ENCODE measurements around the gene CPNE7.

CPNE7 gene

DNA sequence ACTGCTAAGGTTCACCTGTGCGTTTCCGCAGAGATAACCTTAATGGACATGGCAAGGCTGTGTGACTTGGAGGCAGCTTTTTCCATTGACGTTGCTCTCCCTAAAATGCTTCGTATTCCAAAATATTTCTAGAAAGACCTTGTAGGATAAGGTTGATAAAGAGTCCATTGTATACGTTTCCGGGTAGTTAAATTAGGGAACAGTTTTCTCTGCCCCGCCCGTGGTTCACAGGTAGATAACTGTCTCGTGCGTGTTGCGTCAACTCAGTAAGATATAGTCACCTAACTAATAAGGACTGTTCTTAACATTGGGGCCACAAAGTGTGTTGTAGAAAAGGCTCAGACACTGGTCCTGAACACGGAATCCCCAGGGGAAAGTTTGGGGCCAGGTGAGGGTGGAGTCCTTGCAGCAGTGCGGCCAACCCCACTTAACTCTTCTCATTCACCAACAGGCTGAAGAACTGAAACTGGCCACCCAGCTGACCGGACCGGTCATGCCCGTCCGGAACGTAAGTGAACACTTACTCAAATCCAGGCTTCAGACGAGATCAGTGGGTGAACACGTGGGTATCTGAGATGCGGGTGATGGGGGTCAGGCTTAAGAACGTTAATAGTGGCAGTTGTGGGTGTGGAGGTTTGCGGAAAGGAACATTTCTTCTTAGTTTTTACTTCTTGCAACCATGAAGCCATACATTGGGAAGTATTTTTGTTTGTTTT is 13.5 kb upstream of the CPNE7 start:
- peak overlapping the region; percentile 93 for H3K27ac ChIP-seq
- no peak for TF ChIP-seq ZFX (IDR thresholded peaks at IDR 0.05; ENCODE audit: borderline replicate concordance)
- TF ChIP-seq, protein P1, sequence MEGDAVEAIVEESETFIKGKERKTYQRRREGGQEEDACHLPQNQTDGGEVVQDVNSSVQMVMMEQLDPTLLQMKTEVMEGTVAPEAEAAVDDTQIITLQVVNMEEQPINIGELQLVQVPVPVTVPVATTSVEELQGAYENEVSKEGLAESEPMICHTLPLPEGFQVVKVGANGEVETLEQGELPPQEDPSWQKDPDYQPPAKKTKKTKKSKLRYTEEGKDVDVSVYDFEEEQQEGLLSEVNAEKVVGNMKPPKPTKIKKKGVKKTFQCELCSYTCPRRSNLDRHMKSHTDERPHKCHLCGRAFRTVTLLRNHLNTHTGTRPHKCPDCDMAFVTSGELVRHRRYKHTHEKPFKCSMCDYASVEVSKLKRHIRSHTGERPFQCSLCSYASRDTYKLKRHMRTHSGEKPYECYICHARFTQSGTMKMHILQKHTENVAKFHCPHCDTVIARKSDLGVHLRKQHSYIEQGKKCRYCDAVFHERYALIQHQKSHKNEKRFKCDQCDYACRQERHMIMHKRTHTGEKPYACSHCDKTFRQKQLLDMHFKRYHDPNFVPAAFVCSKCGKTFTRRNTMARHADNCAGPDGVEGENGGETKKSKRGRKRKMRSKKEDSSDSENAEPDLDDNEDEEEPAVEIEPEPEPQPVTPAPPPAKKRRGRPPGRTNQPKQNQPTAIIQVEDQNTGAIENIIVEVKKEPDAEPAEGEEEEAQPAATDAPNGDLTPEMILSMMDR (IDR thresholded peaks at IDR 0.05) = no peak

DNA sequence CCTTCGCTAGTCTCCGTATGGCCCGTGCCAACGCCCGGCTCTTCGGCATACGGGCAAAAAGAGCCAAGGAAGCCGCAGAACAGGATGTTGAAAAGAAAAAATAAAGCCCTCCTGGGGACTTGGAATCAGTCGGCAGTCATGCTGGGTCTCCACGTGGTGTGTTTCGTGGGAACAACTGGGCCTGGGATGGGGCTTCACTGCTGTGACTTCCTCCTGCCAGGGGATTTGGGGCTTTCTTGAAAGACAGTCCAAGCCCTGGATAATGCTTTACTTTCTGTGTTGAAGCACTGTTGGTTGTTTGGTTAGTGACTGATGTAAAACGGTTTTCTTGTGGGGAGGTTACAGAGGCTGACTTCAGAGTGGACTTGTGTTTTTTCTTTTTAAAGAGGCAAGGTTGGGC is 12.6 kb upstream of the CPNE7 start:
- H3K27ac ChIP-seq = peak overlapping the region; percentile 93

GRCh38 chr16:89563639-89564392 is 11.7 kb upstream of the CPNE7 start:
- peak overlapping the region; percentile 93 for H3K27ac ChIP-seq
- no peak for TF ChIP-seq ZFX (IDR thresholded peaks at IDR 0.05; ENCODE audit: borderline replicate concordance)
- TF ChIP-seq, protein P1 (IDR thresholded peaks at IDR 0.05) = no peak

More for the DNA sequence above, 12.6 kb upstream of the CPNE7 start:
- TF ChIP-seq ZFX (IDR thresholded peaks at IDR 0.05; ENCODE audit: borderline replicate concordance) = no peak
- TF ChIP-seq, protein P1 (IDR thresholded peaks at IDR 0.05) = no peak

DNA sequence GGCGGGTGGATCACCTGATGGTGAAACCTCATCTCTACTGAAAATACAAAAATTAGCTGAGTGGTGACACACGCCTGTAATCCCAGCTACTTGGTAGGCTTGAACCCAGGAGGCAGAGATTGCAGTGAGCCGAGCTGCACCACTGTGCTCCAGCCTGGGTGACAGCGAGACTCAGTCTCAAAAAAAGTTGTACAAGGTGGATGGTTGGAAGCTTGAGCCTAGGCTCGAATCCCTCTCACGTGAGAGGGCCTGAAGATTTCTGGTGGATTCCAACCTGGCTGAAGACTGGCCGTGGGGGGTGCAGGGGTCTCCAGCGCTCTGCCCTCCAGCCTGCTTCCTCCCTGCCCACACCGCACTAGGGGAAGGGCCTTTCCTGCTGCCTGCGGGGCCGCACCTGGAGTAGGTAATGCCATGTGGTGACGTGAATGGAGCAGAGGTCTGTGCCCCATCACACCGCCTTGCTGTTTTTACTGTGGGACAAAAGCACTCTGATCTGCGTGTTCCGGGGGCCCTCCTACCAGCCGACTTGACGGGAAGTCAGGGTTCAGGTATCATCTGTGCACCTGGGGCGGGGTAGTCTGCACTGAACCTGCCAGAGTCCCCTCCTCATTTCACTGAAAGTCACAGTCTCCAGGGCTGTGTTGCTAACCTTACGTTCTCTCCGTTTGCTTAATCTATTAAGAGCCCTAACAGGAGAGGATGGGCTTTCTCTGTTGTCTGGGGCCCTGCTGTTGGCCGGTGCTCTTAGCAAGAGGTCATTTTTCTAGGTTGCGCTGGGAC is 10.9 kb upstream of the CPNE7 start:
- TF ChIP-seq ZFX (IDR thresholded peaks at IDR 0.05; ENCODE audit: borderline replicate concordance) = no peak
- TF ChIP-seq, protein P1 (IDR thresholded peaks at IDR 0.05) = no peak
- H3K27ac ChIP-seq = peak overlapping the region; percentile 93

GRCh38 chr16:89565256-89565505 is 10.4 kb upstream of the CPNE7 start:
- H3K27ac ChIP-seq = peak overlapping the region; percentile 93
- TF ChIP-seq, protein P1 (IDR thresholded peaks at IDR 0.05) = no peak
- no peak for TF ChIP-seq ZFX (IDR thresholded peaks at IDR 0.05; ENCODE audit: borderline replicate concordance)

GRCh38 chr16:89565506-89566372 is 9.8 kb upstream of the CPNE7 start:
- no peak for TF ChIP-seq ZFX (IDR thresholded peaks at IDR 0.05; ENCODE audit: borderline replicate concordance)
- TF ChIP-seq, protein P1 (IDR thresholded peaks at IDR 0.05) = peak; percentile 94
- peak overlapping the region; percentile 93 for H3K27ac ChIP-seq

All from 22Rv1 (cell line).